GM18868 (cell line): ENCODE measurements around the gene NLRP1.

Experiments used
- ATAC-seq: cut with Tn5 transposase; IDR thresholded peaks from one replicate; pipeline ENCODE4 v1.9.1; 2021; ENCODE audit warnings: mild to moderate bottlenecking, moderate library complexity; ENCODE audit not compliant: unreplicated experiment

Gene NLRP1

DNA sequence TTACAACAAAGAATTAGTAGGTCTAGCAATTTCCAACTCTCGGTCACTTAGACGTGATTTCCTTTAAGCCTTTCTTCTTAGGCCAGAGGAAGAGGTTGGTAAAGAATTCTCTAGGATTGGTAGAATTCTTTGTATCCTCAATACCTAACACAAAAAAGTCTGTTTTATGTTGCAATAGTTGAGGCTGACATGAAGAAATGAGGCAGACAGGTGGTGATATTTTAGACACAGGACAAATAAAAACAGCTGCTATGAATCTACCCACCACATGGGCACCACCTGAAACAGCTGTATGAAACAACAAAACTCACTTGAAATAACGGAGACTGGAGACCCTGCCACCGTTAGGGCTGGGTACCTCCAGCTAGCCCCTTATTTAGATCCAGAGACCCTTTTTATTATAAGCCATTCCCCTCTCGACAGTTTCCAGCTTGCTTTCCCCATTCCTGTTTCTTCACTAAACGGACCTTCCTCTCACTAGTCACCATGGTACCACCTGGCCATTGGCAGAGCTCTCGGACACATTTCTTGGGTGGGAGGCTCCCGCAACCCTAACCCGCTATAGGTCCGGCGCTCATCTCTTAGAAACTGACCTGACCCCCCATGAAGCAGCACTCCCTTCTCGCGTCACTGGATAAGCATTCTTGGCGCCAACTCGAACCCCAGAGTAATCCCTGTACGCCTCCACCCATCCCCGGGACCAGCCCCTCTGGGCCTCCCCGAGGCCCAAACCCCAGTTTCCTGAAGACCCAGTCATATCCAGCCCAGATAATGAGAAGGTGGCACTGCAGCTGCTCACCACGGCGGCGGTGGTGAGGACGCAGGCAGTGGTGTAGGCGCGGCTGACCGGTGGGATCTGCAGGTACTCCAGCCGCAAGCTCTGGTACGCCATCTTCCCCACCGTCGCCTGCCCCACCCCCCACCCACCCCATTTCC, 98.8 kb downstream of the NLRP1 start, which contains the start of gene DERL2:
Gene DERL2 (minus strand): TSS at position 909 of the 936 bp plus-strand sequence. CDS start 17 bp downstream, at position 892.
- ATAC-seq = peak; percentile 29

DNA sequence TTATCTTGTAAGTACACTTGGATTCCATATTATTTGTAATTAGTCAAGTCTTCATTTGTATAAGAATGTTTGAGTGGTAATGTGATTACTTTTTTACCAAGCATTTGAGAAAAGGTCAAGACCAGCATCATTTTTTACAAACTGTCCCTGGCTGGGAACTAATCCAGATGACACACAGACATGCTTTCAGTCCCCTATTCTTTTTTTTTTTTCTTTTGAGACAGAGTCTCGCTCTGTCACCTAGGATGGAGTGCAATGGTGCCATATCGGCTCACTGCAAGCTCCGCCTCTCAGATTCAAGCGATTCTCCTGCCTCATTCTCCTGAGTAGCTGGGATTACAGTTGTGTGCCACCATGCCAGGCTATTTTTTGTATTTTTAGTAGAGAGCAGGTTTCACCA, 102.9 kb downstream of the NLRP1 start:
- no peak for ATAC-seq

DNA sequence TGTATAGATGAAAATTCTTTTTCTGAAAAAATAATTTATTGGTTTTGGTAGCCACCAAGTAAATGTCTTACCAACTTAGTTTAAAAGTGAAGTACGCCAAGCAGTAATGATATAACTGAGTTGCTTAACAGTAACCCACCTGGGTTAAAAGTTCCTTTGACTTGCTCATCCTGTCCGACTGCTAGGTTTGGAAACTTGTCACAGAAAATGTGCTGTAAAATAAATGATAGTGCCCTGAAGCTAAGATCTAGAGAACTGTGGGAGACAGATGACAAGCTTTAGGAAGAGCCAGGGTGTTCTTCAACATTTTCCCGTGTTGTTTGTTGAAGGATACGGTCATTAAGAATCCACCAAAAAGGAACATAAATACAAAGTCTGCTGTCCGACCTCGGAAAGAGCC, 103.3 kb downstream of the NLRP1 start:
- no peak for ATAC-seq

DNA sequence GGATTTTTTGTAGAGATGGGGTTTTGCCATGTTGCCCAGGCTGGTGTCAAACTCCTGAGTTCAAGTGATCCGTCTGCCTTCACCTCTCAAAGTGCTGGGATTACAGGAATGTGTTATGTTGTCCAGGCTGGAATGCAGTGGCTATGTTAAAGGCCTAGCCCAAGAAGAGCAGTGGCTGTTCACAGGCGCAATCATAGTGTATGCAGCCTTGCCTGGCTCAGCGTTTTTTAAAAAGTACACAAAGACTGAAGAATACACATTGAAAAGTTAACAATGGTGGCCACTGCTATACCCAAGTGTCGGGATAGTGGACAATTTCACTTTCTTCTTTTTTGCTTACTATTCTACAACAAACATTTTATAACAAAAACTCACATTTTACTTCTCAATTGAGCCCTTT, 105.3 kb downstream of the NLRP1 start:
- ATAC-seq = no peak

DNA sequence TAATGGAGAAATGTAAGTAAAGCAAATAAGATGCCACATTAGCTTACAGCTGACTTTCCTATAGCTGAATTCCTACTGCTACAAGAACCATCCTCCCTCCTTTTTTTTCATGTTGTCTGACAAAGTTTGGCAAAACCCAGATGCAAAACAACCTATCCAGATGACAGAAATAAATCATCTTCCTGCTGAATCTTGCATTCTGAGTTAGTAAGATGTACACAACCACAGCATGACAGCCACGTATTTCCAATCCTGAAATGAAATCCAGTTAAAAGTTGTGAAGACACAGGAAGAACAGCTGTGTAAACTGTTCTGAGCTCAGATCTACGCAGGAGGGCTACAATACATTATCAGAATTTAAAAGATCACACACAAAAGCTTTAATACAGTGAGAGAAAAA, 110.4 kb downstream of the NLRP1 start:
- no peak for ATAC-seq

DNA sequence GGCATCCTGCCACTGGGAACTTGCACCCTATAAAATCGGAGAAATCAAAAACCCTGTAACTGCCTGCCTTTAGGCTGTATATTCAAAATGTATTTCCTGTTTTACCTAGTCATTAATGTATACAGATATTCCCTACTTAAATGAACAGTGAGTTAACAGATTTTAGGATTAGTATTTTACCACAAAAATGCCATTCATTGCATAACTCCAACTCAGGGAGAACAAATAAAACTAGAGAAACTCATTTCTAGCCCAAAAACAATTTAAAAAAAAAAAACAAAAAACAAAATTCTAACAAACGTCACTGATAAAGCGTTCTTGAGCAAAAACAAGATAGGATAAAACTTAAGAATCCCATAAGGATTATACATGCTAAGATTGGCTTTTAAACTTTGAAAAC, 111.8 kb downstream of the NLRP1 start:
- no peak for ATAC-seq

DNA sequence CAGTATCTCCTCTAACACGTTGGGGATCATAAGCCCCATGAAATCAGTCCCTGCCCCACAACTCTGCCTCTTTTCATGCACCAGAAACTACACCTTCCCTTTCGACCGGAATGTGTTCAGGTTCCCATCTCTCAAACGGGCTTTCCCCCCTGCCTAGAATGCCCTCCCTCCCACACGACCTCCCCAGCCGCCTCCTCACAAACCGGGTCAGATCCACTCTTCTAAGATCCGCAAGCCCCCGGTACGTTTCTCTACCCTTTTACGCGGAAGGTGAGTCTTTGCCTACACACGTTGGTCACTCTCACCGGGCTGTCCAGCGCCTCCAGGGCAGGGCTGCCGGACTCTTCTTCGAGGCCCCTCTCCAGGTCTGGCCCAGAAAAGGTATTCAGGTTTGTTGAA, 116.2 kb downstream of the NLRP1 start:
- no peak for ATAC-seq

DNA sequence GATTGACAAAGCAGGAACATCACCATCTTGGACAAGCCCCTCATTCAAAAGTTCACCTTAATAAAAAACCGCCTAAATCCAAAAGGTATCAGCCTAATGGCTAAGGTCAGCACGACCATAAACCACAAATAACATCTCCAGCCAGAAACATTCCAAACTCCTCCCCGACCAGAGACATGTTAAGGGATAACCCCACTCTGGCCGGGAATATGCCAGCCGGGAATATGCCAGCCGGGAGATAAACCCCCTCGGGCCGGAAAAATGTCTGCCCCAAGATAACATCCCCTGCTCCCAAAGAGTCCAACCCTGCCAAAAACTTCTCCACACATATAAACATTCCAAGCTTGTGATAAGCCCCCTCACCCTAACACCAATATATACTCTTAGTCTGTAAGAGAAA, 116.9 kb downstream of the NLRP1 start:
- no peak for ATAC-seq

DNA sequence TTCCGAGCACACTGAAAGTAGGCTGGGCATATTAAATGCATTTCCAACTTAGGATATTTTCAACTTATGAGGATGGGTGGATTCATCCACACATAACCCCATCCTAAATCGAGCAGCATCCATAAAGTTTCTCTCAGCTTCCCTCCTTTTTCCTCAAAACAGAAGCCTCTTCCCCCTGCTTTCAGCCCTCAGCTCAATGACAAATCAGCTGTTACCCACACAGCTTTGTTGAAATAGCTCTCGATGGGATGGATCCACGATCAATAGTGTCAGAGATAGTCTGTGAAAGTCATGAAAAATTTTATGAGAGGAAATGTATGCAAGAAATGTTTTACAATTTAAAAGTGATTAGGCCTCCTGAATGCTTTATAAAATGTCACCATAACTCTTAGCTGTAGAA, 118.0 kb downstream of the NLRP1 start:
- no peak for ATAC-seq

DNA sequence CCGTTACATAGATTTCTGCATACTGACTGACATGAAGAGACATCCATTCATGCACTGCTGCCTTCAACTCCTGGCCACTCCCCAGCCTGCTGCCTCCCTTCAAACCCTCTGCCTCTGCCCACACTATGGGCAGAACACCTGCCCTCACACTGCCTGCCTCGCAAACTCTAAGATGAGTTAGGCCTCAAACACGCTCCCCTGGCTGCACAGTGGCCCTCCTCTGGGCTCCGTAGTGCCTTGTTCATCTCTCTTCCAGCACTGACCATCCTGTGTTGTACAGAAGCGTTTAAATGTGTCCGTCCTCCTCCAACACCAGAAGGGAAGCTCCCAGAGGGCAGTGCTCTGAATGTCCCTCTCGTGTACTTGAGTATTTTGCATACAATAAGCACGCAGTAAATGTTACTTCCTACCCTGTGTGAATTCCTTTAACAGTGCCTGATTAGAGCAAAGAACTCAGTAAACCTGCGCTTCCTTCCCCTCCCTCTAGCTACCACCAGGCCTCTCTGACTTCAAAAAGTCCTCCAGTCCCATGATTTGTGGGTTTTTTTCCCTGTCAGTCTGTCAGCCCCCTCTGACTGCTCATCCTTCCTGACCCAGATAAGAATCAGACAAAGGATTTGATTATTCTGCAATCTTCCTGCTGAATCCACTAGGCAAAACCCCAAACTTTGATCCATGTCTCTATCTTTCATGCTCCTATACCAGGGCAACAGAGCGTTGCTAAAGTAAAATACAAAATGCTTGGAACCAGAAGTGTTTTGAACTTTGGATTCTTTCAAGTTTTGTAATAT, 119.4 kb downstream of the NLRP1 start:
- ATAC-seq = no peak
